HG02852 (cell line): ENCODE measurements around the gene PSME3.
"Not testable (repeated sequence)": the region's sequence is repeated elsewhere in the genome, so short reads cannot be mapped to it uniquely, and the experiment has no call there.

Experiments
- ATAC-seq: cut with Tn5 transposase; IDR thresholded peaks from one replicate; pipeline ENCODE4 v1.9.1; 2021; ENCODE audit warnings: mild to moderate bottlenecking, moderate library complexity; ENCODE audit not compliant: unreplicated experiment

The PSME3 gene

GRCh38 chr17:42849451-42850181 is 16.4 kb downstream of the PSME3 start:
- ATAC-seq, result no peak

GRCh38 chr17:42850954-42851353 is 17.8 kb downstream of the PSME3 start, which contains the start of gene AOC3:
Gene AOC3 (plus strand): TSS chr17:42851199. CDS start chr17:42851344, 145 bp downstream.
- no peak for ATAC-seq

- ATAC-seq, result not testable (repeated sequence)
Measured at GRCh38 chr17:42851371-42852240, 18.4 kb downstream of the PSME3 start.

- ATAC-seq, result no peak
Measured at GRCh38 chr17:42852351-42852750, 19.2 kb downstream of the PSME3 start.

GRCh38 chr17:42853004-42853403 is 19.8 kb downstream of the PSME3 start:
- no peak for ATAC-seq

- ATAC-seq, result no peak
Measured at GRCh38 chr17:42853597-42853967, 20.4 kb downstream of the PSME3 start.

- no peak for ATAC-seq
Measured at GRCh38 chr17:42853968-42854790, 21.0 kb downstream of the PSME3 start.

GRCh38 chr17:42855048-42855596 is 21.9 kb downstream of the PSME3 start:
- ATAC-seq, result no peak

GRCh38 chr17:42856093-42856492 is 22.9 kb downstream of the PSME3 start:
- not testable (repeated sequence) for ATAC-seq

GRCh38 chr17:42856516-42856915 is 23.3 kb downstream of the PSME3 start:
- ATAC-seq, result not testable (repeated sequence)

GRCh38 chr17:42857389-42857788 is 24.2 kb downstream of the PSME3 start:
- ATAC-seq, result no peak

GRCh38 chr17:42865638-42866094 is 32.5 kb downstream of the PSME3 start:
- no peak for ATAC-seq

- ATAC-seq, result no peak
Measured at GRCh38 chr17:42866216-42866615, 33.0 kb downstream of the PSME3 start.

- no peak for ATAC-seq
Measured at GRCh38 chr17:42866631-42867575, 33.7 kb downstream of the PSME3 start.

GRCh38 chr17:42867694-42868261 is 34.6 kb downstream of the PSME3 start:
- not testable (repeated sequence) for ATAC-seq

GRCh38 chr17:42868338-42868737 is 35.1 kb downstream of the PSME3 start:
- no peak for ATAC-seq

GRCh38 chr17:42871647-42872046 is 38.5 kb downstream of the PSME3 start:
- no peak for ATAC-seq

GRCh38 chr17:42872251-42872965 is 39.2 kb downstream of the PSME3 start:
- no peak for ATAC-seq

GRCh38 chr17:42873315-42873714 is 40.1 kb downstream of the PSME3 start:
- no peak for ATAC-seq
